SU-DHL-6 (cell line): Measurements from ENCODE around the gene MYL3.

Experiments
- H2AFZ ChIP-seq: fragments of 200-600 bp; sonication (generic); 2 replicates; pipeline ENCODE4 v1.6.1; 2014; ENCODE audit warnings: low read depth, mild to moderate bottlenecking, moderate library complexity, mixed read lengths, antibody characterized with exemption, low read length; ENCODE audit not compliant: severe bottlenecking
- H3F3A ChIP-seq: fragments of 200-600 bp; shearing (Covaris generic); 2 replicates; pipeline ENCODE4 v1.6.0; 2016; ENCODE audit warnings: antibody characterized with exemption, mild to moderate bottlenecking; ENCODE audit not compliant: insufficient read depth
- H3K27ac ChIP-seq: fragments of 200-600 bp; sonication (generic); 2 replicates; pipeline ENCODE4 v1.5.1; 2016; ENCODE audit warnings: low read depth, mild to moderate bottlenecking, low read length, moderate library complexity, mixed read lengths
- H3K27me3 ChIP-seq: fragments of 200-600 bp; sonication (generic), shearing (Covaris generic); 2 replicates; pipeline ENCODE4 v1.6.0; 2014; ENCODE audit warnings: mild to moderate bottlenecking, low read length
- H3K36me3 ChIP-seq: fragments of 200-600 bp; sonication (generic); 2 replicates; pipeline ENCODE4 v1.6.1; 2014; ENCODE audit warnings: mild to moderate bottlenecking, low read length, mixed read lengths
- H3K4me2 ChIP-seq: fragments of 300-600, 200-600 bp; shearing (Covaris generic), sonication (generic); 2 replicates; pipeline ENCODE4 v1.6.0; 2014; ENCODE audit warnings: low read length, low read depth, mild to moderate bottlenecking; ENCODE audit not compliant: poor library complexity, severe bottlenecking
- H3K4me3 ChIP-seq: fragments of 200-600 bp; sonication (generic); 2 replicates; pipeline ENCODE4 v1.5.1; 2014; ENCODE audit warnings: antibody characterized with exemption, low read length, mild to moderate bottlenecking, mixed read lengths; ENCODE audit not compliant: insufficient read depth, poor library complexity, severe bottlenecking
- H3K79me2 ChIP-seq: fragments of 200-600 bp; sonication (generic); 2 replicates; pipeline ENCODE4 v1.6.1; 2014; ENCODE audit warnings: mild to moderate bottlenecking, low read length, moderate library complexity; ENCODE audit not compliant: insufficient read depth
- H3K9ac ChIP-seq: fragments of 200-600 bp; sonication (generic); 2 replicates; pipeline ENCODE4 v1.7.0; 2014; ENCODE audit warnings: mild to moderate bottlenecking, low read length
- H3K9me2 ChIP-seq: fragments of 200-600 bp; sonication (generic); replicated peaks from 2 replicates; pipeline ENCODE4 v1.6.1; 2014; ENCODE audit warnings: low read length; ENCODE audit not compliant: insufficient read depth
- H3K9me3 ChIP-seq: fragments of 200-600 bp; sonication (generic); 2 replicates; pipeline ENCODE4 v1.6.1; 2014; ENCODE audit warnings: low read length, mixed read lengths; ENCODE audit not compliant: insufficient read depth
- H4K20me1 ChIP-seq: fragments of 200-600 bp; sonication (generic); 2 replicates; pipeline ENCODE4 v1.6.1; 2014; ENCODE audit warnings: low read depth, mild to moderate bottlenecking, antibody characterized with exemption, low read length, moderate library complexity, mixed read lengths
- CTCF ChIP-seq: fragments of 200-600 bp; sonication (generic); IDR thresholded peaks from one replicate; pipeline ENCODE4 v1.5.1; 2017; ENCODE audit warnings: antibody characterized with exemption, mild to moderate bottlenecking, low read length, moderate library complexity; ENCODE audit not compliant: insufficient read depth, poor library complexity, severe bottlenecking
- EZH2phosphoT487 ChIP-seq: fragments of 200-600 bp; sonication (generic), shearing (Covaris generic); conservative IDR thresholded peaks from 2 replicates; pipeline ENCODE4 v1.6.1; 2018; ENCODE audit warnings: mild to moderate bottlenecking, antibody characterized with exemption, low read length, moderate library complexity, mixed read lengths

Gene MYL3

GRCh38 chr3:46890132-46890531 lies 26.9 kb upstream of the MYL3 start:
- H3K4me3 ChIP-seq: no peak overlapping the region
- H3K9me3 ChIP-seq: no peaks in the 10 kb centered on the region
- TF ChIP-seq EZH2phosphoT487: no peak
- no peaks in the 10 kb centered on the region for H3K9me2 ChIP-seq
- H2AFZ ChIP-seq: no peak overlapping the region
- H3K79me2 ChIP-seq: no peaks in the 10 kb centered on the region
- H4K20me1 ChIP-seq: no peaks in the 10 kb centered on the region
- no peaks in the 10 kb centered on the region for H3F3A ChIP-seq
- no peaks in the 10 kb centered on the region for H3K36me3 ChIP-seq
- H3K27ac ChIP-seq: no peak overlapping the region
- H3K9ac ChIP-seq: no peak overlapping the region
- H3K4me2 ChIP-seq: no peak overlapping the region
- no peaks in the 10 kb centered on the region for H3K27me3 ChIP-seq

GRCh38 chr3:46889381-46890110 lies 26.3 kb upstream of the MYL3 start:
- Histone ChIP-seq H3K4me2 (no peak overlapping the region), H3K27me3 (no peaks in the 10 kb centered on the region), H3K79me2 (no peaks in the 10 kb centered on the region), H3K9me3 (no peaks in the 10 kb centered on the region), H3K9ac (no peak overlapping the region), H3K4me3 (no peak overlapping the region), H3K9me2 (no peaks in the 10 kb centered on the region), H3K36me3 (no peaks in the 10 kb centered on the region), H3K27ac (no peak overlapping the region), H2AFZ (no peak overlapping the region), H4K20me1 (no peaks in the 10 kb centered on the region), H3F3A (no peaks in the 10 kb centered on the region)
- TF ChIP-seq EZH2phosphoT487: no peak
- TF ChIP-seq CTCF: no peak

- H4K20me1 ChIP-seq: no peaks in the 10 kb centered on the region
- no peaks in the 10 kb centered on the region for H3K36me3 ChIP-seq
- no peaks in the 10 kb centered on the region for H3K79me2 ChIP-seq
- TF ChIP-seq EZH2phosphoT487: no peak
- TF ChIP-seq CTCF: no peak
- H2AFZ ChIP-seq: no peak overlapping the region
- H3K27me3 ChIP-seq: no peaks in the 10 kb centered on the region
- H3F3A ChIP-seq: no peaks in the 10 kb centered on the region
- H3K9me2 ChIP-seq: no peaks in the 10 kb centered on the region
- H3K9me3 ChIP-seq: no peaks in the 10 kb centered on the region
- no peak overlapping the region for H3K27ac ChIP-seq
- H3K4me2 ChIP-seq: no peak overlapping the region
- H3K9ac ChIP-seq: no peak overlapping the region
- no peak overlapping the region for H3K4me3 ChIP-seq
Measured at GRCh38 chr3:46888705-46889104, 25.5 kb upstream of the MYL3 start.

GRCh38 chr3:46887980-46888494 lies 24.8 kb upstream of the MYL3 start:
- Histone ChIP-seq H3K9me3 (no peaks in the 10 kb centered on the region), H3K4me2 (no peak overlapping the region), H3K36me3 (no peaks in the 10 kb centered on the region), H4K20me1 (no peaks in the 10 kb centered on the region), H3K79me2 (no peaks in the 10 kb centered on the region), H3K9ac (no peak overlapping the region), H3K27me3 (no peaks in the 10 kb centered on the region), H3K27ac (no peak overlapping the region), H3F3A (no peaks in the 10 kb centered on the region), H2AFZ (no peak overlapping the region), H3K9me2 (no peaks in the 10 kb centered on the region), H3K4me3 (no peak overlapping the region)
- TF ChIP-seq CTCF (no peak), EZH2phosphoT487 (no peak)
